ENCODE data around the gene LGALS3.

Gene LGALS3

DNA sequence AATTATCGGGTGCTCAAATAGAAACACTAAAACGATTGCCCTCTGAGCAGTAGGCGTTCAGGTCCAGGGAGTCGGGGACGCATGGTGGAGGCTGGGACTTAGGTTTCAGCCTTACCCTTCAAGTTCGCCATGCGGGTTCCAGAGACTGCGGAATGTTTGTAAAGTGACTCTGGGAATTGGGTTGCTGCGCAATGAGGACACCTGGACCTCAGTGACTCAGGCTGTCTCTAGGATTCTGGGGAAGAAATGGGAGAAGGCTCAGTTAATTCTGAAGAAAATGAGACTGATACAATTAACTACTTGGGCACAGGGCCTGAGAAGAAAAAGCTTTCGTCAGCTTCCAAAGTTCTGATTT, 1.1 kb downstream of the LGALS3 start:
- no peak for DNase-seq (ENCODE audit: low read depth in 2 of 3, low spot score in 1 of 3)

DNA sequence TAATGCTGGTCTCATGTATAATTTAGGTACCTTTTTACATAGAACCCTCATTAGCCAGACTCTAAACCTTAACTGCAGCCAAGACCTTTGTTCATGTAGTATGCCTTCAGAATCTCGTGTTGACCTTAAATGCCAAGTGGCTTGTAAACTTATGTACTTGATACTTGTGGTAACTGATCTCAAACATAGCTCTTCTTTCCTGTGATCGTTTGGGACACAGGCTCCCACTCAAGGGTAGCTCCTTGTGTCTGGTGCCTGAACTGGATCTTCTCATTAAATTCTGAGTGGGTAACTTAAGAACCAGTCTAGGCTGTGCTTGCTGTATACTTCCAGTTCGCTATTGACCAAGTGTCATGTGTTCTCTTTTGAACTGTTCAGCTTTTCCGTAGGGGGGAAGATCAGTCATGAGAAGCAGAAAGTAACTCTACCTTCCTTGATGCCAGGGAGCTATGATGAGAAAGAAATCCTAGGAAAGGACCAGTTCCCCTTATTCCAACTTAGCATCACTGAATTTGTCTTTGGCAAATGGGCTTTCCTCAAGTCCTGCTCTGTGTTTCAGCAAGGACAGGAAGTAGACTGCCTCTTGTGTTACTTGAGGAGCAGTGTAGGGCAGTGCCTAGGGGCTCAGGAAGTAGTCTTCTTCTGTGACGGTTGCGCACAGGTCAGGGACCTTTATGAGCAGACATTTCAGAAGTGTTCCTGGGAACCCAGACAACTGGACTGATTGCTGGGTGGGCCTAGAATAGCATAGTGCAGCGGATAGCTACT, 2.5 kb downstream of the LGALS3 start:
- no peak for DNase-seq (ENCODE audit: low read depth in 2 of 3, low spot score in 1 of 3)

DNA sequence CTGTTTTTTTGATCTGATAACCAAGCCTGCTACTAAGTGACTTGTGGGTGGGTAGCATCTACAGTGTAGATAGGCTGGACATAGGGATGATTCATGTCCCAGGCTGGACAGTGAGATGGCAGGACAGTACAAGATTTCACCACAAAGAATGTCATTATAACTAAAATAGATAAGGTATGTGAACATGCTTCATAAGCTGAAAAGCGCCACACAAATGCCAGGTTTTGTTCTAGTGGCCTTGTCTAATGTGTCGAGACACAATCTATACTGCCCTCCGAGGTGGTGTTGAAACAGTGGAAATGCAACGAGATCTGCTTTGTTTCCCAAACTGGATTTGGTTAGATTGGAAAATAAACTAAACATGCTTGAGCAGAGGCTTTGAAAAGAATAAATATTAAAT, 4.4 kb downstream of the LGALS3 start:
- no peak for DNase-seq (ENCODE audit: low read depth in 2 of 3, low spot score in 1 of 3)

DNA sequence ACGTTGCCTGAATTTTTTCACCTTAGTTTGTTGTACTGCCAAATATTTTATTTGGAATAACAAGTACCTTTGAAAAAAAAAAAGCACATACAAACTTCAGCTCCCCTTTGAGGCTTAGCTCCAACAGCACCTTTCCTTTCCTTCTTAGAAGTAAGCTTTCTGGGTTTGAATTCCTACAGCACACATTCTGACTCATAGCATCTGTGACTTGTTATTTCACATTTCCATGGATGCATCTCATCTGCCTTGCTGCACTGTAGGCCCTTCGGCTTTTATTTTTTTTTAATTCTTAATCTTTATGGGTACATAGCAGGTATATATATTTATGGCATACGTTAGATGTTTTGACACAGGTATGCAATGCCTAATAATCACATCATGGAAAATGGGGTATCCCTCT, 7.2 kb downstream of the LGALS3 start:
- no peak for DNase-seq (ENCODE audit: low read depth in 2 of 3, low spot score in 1 of 3)

DNA sequence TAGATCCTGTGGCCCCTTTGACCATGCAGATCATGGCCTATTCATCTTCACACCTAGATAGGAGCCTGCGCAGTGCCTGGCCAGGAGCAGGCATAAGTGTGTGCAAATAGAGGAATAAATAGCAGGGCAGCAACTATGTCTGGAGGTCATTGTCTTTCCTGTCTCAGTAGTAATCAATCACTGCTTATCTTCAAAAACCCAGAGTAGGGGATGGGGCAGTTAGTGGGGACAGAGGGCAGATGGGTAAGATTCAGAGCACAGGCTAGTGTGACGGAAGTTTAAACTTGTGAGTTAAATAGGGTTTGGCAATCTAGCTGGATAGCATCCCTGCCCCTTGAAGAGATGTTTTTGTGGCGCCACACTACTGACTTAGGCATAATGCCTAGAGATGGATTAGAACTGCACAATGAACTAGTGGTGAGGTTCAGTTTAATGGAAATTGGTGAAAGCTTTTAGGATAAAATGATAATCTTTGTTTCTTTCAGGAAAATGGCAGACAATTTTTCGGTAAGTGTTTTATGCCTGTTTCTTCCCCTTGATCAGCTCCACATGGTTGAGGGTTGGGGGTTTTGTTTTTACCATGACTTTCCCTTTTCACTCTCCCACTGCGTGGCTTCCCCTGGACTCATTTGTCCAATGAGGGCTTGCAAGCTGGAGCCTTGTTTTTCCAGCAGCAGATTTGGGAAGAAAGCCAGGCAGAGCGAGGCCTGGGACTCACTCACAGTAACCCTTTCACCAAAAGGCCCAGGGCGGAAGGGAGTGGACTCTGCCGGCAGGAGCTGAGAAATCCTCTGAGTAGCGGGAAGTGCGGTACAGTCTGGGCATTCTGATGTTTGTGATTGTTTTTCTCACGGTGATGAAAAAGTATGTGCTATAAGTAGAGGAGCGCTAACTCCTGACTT, 8.1 kb downstream of the LGALS3 start:
- no peak for DNase-seq (ENCODE audit: low read depth in 2 of 3, low spot score in 1 of 3)

DNA sequence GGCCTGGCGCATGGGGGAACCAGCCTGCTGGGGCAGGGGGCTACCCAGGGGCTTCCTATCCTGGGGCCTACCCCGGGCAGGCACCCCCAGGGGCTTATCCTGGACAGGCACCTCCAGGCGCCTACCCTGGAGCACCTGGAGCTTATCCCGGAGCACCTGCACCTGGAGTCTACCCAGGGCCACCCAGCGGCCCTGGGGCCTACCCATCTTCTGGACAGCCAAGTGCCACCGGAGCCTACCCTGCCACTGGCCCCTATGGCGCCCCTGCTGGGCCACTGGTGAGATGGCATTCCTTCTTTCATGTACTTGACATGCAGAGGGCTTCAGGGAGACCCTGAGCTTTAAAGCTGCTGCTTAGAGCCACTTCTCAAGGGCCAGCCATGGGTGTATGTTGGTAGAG, 9.0 kb downstream of the LGALS3 start:
- no peak for DNase-seq (ENCODE audit: low read depth in 2 of 3, low spot score in 1 of 3)

DNA sequence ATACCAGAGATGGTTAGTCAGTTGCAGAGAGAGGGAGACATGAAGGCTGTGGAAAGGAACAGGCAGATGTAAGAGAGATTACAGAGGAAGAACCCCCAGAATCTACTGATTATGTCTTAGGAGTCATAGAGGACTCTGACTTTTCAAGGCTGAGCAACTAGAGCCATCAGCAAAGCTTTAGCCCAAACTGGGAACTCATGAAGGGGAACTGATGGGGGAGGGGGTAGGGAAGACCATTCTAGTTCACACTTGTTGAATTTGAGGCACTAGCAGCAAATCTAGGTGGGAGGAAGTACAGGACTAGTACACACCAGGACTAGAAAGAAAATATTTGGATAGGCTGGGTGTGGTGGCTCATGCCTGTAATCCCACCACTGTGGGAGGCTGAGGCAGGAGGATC, 10.1 kb downstream of the LGALS3 start:
- no peak for DNase-seq (ENCODE audit: low read depth in 2 of 3, low spot score in 1 of 3)

DNA sequence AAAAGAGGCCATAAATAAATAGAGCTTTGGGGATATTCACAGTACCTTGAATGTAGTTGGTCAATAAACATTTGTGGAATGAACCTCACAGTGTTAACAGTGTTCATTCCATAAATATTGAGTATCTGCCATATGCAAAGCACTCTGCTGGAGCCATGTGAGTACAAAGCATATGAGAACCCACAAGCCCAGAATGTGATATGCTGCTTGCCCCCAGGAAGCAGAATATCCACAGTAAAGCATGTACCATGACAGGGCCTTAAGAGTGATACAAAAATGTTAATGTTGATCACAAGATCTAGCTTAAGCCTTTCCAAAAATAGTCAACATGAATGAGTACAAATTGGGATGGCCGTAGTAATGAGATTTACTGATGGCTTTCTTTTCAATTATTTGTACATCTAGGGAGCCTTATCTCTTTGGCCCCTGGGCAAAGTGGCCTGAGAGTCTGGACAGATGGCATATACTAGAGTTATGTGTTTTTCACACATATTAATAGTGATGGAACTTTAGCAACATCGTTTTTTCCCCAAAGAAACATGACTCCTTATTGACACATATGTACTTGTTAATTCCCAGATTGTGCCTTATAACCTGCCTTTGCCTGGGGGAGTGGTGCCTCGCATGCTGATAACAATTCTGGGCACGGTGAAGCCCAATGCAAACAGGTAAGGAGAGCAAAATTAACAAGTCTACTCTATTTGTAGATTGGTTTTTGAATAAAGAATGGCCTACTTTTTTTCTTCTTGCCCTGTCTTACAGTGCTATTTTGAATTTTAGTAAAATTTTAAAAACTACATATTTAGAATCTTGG, 10.9 kb downstream of the LGALS3 start:
- DNase-seq (ENCODE audit: low read depth in 2 of 3, low spot score in 1 of 3), result no peak

DNA sequence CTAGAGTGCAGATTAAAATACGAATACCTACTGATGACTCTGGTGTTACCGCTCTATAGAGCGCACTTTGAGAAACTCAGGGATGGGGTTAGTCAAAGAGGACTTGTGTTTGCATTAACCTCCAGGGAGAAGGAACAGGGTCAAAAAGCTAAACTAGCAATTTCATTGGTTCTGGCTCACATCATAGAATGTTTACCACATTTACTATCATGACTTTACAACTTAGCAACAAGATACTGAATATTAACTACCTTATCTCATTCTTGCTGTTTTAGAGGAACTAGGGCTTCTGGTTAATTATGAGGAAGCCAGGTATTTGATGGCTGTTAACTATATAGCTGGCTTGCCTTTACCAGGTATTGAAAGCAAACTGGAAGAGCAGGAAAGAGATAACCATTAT, 12.8 kb downstream of the LGALS3 start:
- no peak for DNase-seq (ENCODE audit: low read depth in 2 of 3, low spot score in 1 of 3)

DNA sequence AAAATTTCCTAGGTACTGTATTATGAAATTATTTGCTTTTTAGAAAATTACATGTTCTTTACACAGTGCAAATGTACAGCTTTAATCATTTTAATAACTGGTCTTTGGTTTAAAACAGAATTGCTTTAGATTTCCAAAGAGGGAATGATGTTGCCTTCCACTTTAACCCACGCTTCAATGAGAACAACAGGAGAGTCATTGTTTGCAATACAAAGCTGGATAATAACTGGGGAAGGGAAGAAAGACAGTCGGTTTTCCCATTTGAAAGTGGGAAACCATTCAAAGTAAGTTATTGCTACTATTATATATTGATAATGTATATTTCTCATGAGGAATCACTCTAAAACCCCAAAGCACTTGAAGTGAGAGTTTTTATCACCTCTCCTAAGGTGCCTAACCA, 13.4 kb downstream of the LGALS3 start:
- no peak for DNase-seq (ENCODE audit: low read depth in 2 of 3, low spot score in 1 of 3)

DNA sequence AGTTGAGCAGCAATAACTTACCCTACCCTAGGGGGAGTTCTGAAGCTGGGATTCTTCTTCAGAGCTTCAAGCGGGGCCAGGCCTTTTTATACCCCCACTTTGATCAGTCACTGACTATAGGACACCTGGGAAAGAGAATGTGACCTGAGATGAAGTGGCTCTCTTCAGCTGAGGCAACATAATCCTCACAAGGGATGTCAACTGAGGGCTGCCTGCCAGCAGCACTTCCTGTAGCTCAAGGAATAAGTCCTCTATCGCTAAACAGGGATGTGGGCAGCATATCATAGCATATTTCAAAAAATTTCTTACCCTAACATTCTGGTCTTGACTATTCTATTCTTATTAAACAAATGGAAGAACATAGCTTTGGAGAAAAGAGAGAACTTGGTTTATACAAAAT, 17.4 kb downstream of the LGALS3 start:
- DNase-seq (ENCODE audit: low read depth in 2 of 3, low spot score in 1 of 3), result no peak

DNA sequence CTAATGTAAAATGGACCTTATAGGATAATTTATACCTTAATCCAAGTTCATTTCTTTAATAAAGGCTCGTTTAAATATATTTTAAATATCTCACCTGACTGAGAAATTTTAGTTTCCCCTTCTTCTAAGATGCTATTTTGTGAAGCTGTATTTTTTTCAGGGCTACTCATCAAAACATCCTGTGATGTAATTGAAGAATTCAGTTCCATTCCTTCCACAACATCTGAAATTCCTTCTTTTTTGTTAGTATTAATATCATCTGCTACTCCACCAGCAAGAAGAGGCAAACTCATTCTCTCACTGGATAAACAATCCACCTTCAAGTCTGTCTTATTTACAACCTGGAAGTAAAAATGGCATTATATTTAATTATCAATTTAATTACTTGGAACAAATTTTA, 22.5 kb downstream of the LGALS3 start:
- DNase-seq (ENCODE audit: low read depth in 2 of 3, low spot score in 1 of 3), result no peak

DNA sequence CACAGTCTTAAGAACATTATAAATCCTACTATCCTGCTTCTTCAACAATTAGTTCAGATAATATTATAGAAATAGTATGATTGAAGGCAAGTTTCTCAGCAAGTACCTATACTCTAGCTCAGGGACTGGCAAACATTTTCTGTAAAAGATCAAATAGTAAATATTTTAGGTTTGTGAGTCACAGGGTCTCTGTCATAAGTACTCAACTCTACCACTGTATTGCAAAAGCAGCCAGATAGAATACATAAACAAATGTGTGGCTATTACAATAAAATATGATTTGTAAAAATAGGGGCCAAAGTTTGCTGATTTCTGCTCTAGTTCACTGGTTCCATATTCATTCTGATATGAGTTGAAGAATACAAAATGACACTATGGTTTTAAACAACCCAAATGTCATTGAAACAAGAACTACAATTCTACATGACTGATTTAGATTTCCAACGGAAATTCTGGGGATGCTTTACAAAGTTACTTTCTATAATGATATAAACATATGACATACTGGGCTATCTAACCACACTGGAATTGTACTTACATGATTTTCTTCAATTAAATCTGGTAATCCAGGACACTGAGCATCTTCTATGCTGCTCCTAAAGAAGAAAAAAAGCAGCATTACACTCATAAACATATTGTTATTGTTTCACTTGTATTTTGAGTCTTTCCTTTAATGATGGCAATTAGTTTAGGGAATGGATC, 23.2 kb downstream of the LGALS3 start:
- no peak for DNase-seq (ENCODE audit: low read depth in 2 of 3, low spot score in 1 of 3)

DNA sequence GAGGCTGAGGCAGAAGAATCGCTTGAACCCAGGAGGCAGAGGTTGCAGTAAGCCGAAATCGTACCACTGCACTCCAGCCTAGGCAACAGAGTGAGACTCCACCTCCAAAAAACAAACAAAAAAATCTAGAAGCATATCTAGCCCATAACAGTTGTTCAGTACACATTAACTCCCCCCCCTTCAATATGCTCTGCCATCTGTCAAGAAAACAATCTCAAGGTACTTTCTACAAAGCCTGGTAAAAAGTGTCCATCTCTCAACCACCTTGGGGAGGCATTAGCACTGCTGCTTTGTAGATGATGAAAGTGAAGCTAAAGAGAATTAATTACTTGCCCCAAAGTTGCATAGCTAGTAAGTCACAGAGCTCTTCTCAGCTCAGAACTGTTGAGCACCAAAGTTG, 24.9 kb downstream of the LGALS3 start:
- no peak for DNase-seq (ENCODE audit: low read depth in 2 of 3, low spot score in 1 of 3)

DNA sequence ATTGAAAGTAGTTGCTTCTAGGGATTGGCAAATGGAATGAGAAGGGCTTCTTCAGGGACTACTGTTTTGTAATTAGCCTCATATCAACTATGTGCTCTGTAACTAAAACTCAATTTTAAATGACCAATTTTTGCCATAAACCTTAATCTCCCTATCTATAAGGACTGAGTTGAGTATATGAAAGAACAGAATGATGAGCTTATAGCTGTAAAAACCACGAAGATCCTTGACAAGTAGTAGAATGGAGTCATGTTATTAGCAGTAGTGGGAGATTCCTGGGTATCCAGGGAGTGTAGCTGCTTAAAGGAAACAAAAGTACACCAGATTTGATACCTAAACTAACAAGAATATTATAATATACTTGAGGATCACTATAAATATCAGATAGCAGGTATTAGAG, 28.0 kb downstream of the LGALS3 start:
- DNase-seq (ENCODE audit: low read depth in 2 of 3, low spot score in 1 of 3), result no peak

DNA sequence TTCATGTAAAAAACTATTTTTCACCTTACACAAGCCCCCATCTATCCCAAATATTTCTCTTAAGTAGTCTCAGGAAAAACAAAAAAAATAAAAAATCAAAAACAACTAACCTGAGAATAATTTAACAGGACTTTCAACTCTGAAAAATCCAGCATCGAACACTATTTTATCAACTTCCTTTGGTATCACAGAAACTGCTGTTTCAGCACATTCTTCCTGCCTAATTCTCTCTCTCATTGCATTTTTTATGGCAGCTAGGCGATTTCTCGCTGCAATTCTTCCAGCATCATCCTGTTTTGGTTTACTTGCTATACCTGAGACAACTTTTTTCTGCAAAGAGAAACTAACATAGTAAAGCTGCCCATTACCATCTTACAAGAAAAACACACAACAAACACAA, 29.4 kb downstream of the LGALS3 start:
- DNase-seq (ENCODE audit: low read depth in 2 of 3, low spot score in 1 of 3), result no peak

DNA sequence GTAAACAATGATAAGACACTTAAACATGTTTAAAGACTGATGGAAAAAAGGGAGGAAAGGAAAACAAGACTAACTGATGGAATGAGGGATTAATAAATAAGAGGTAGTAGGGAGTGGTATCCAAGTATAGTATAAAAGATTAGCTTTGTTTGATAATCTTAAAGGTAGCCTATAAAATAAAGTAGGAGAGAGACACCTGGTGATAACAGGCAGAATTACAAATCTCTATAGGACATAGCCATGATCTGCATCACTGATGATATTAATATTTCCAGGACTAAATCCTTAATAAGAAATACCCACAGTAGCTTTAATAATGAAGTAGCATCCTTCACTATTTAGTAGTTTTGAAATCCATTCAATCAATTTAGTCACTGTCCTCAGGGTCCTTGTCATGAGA, 31.9 kb downstream of the LGALS3 start:
- DNase-seq (ENCODE audit: low read depth in 2 of 3, low spot score in 1 of 3), result no peak

DNA sequence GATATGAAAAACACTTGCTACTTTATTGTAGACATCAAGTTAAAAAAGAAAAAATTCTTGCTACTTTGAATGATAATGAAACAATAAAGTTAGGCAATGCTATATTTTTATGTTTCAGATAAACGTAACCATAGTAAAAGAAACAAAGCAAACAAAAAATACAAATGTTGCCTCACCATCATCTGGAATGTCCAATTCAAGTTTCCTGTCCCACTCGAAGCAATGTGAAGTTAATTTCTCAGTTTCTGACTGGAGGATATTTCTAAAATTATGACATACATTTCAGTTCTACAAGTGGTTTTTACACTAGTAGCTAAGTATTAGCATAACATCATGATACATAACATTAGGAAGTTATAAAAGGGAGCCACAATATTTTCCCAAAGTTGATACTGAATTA, 41.5 kb downstream of the LGALS3 start:
- DNase-seq (ENCODE audit: low read depth in 2 of 3, low spot score in 1 of 3), result no peak

DNA sequence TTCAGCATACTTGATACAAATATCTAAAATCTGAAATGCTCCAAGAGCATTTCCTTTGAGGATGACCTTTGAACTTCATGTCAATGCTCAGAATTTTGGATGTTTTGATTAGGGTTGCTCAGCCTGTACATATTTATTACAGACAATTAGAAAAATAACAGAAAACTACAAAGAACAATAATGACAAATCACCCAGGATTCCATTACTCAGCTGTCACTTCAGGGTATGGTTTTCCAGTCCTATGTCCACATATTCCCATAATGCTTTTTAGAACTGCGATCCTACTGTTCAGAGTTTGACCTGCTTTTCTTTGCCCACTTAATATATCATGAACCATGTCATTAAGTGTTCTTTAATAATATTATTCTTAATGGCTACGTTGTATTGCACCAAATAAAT, 51.0 kb downstream of the LGALS3 start:
- DNase-seq (ENCODE audit: low read depth in 2 of 3, low spot score in 1 of 3), result no peak

DNA sequence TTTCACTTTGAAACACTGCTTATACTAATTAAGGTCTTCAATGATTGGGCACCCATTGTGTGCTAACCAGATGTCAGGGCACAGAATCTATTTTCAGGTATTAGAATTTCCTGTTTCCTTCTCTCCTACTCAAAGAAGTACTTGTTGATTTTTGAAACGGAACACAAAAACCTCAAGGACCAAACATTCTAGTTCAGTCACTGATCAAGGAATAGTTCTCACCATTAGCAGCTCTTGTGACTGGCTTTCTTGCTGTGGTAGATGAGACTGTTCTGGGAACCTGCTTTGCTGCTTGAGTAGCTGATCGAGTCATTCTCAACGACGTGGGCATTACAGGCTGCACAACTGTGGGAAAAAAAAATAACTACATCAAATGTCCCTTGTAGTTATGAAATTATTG, 51.4 kb downstream of the LGALS3 start:
- DNase-seq (ENCODE audit: low read depth in 2 of 3, low spot score in 1 of 3), result no peak

DNA sequence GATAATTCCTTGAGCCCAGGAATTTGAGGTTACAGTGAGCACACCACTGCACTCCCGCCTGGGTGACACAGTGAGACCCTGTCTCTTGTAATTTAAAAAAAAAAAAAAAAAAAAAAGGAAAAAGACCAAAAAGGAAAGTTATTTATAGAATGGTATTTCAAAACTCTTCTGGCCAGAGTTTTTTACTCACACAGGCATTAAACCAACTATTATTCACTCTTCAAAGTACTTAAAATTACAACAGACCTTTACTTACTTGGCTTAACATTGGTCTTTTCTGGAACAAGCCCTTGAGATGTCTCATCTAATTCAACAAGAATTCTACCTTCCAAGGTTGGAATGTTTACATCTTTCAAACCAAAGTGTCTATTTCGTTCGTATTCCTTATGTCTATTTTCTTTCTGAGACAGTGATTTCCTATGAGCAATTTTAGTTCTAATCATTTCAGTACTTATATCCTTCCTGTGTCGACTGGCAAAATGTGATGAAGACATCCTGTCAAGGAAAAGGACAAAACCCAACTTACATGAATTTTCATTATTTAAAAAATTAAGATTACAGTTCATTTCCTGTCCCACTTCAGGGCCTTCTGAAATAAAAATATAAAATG, 59.7 kb downstream of the LGALS3 start:
- no peak for DNase-seq (ENCODE audit: low read depth in 2 of 3, low spot score in 1 of 3)
